Prostate gland (tissue), 2 donors: Measurements from ENCODE around the gene ZSCAN10. TPM values are rescaled to one million over a fixed set of nuclear protein-coding genes. Genes with fewer than 3 reads are reported as not detected.
"Not testable (repeated sequence)": the region's sequence is repeated elsewhere in the genome, so short reads cannot be mapped to it uniquely, and the experiment has no call there.

Experiments
- DNase-seq: peaks from one replicate; pipeline ENCODE4 v3.0.0-alpha.2; 2019; ENCODE audit warnings: low spot score
- H3K27ac ChIP-seq, 2 donors: fragments of 200-600 bp; sonication (generic); 2 replicates each; pipeline ENCODE4 v1.5.1; 2017 to 2019
- H3K27me3 ChIP-seq: fragments of 200-600 bp; sonication (generic); replicated peaks from 2 replicates; pipeline ENCODE4 v1.5.1; 2019; ENCODE audit not compliant: insufficient read depth
- H3K36me3 ChIP-seq, 2 donors: fragments of 200-600 bp; sonication (generic); 1 replicate in 1 of 2; 2 replicates in 1 of 2; pipeline versions ENCODE4 v1.5.1 to v1.8.1; 2017 to 2019
- H3K4me1 ChIP-seq: fragments of 200-600 bp; sonication (generic); replicated peaks from 2 replicates; pipeline ENCODE4 v1.5.1; 2019
- H3K4me3 ChIP-seq, 2 donors: fragments of 200-600 bp; sonication (generic); 2 replicates each; pipeline ENCODE4 v1.5.1; 2017 to 2019
- H3K9me3 ChIP-seq: fragments of 200-600 bp; sonication (generic); 2 replicates; pipeline ENCODE4 v1.5.1; 2017
- CTCF ChIP-seq, 4 experiments: fragments of 200-600 bp in 2 of 4; fragments of 450-650 bp in 2 of 4; sonication (generic) in 2 of 4; IDR thresholded peaks; 1 replicate in 3 of 4; 2 replicates in 1 of 4; pipeline ENCODE4 v1.5.1; 2016 to 2019; ENCODE audit warnings: antibody characterized with exemption in 4 of 4, mild to moderate bottlenecking in 2 of 4, moderate library complexity in 2 of 4
- POLR2A ChIP-seq: fragments of 450-650 bp; IDR thresholded peaks from one replicate; pipeline ENCODE4 v1.6.1; 2016; ENCODE audit warnings: antibody characterized with exemption, mild to moderate bottlenecking
- POLR2AphosphoS5 ChIP-seq: sonication (generic); formaldehyde crosslinking; IDR thresholded peaks from one replicate; pipeline ENCODE4 v1.6.1; 2017; ENCODE audit warnings: antibody characterized with exemption
- WGBS: methylation state at CpG from one replicate; pipeline ENCODE4 v1.1.5; 2018; 5-methylcytosine and 5-hydroxymethylcytosine counted together
- intact Hi-C: fragments of 100-400 bp; cut with DNase I; formaldehyde crosslinking; loops from one replicate; pipeline ENCODE4 v1.14.2; 2022
- total RNA-seq, 2 donors: library from RNA; depleted of rRNA; stranded (reverse); fragments of >200 nt; gene quantifications; one replicate each; pipeline ENCODE4 v1.1.0, GENCODE V29; 2016

Gene ZSCAN10
- total RNA-seq, 2 donors from 2014 or later, result 0.57 TPM; not detected in 1

DNA sequence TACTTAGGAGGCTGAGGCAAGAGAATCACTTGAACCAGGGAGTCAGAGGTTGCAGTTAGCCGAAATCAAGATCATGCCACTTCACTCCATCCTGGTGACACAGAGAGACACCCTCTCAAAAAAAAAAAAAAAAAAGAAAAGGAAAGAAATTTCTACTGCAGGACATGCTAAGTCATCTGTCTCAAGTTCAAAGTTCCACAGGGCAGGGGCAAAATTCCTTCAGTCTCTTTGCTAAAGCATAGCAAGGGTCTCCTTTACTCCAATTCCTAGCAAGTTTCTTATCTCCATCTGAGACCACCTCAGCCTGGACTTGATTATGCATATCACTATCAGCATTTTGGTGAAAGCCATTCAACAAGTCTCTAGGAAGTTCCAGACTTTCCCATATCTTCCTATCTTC lies 14.6 kb downstream of the ZSCAN10 start:
- intact Hi-C loops, result no loop called here
- WGBS, result 79% methylated on average over 1 of the region's 1 CpG
- H3K27me3 ChIP-seq, result no peaks in the 10 kb centered on the region

GRCh38 chr16:3083408-3083807 lies 15.7 kb downstream of the ZSCAN10 start:
- WGBS, result 92% methylated on average over 8 of the region's 8 CpGs
- H3K27ac ChIP-seq, H3K4me1 ChIP-seq, H3K9me3 ChIP-seq, H3K36me3 ChIP-seq, H3K4me3 ChIP-seq, DNase-seq, H3K27me3 ChIP-seq, intact Hi-C loops: not testable (repeated sequence)

More for the DNA sequence above, 14.6 kb downstream of the ZSCAN10 start:
- no peaks in the 10 kb centered on the region for H3K36me3 ChIP-seq
- no peak overlapping the region for H3K4me3 ChIP-seq
- no peak overlapping the region for H3K27ac ChIP-seq
- no peak for DNase-seq
- H3K4me1 ChIP-seq, result no peaks in the 10 kb centered on the region
- no peak for TF ChIP-seq POLR2AphosphoS5
- no peak for TF ChIP-seq CTCF (IDR thresholded peaks at IDR 0.05)
- no peak for TF ChIP-seq POLR2A
- H3K9me3 ChIP-seq, result no peaks in the 10 kb centered on the region

DNA sequence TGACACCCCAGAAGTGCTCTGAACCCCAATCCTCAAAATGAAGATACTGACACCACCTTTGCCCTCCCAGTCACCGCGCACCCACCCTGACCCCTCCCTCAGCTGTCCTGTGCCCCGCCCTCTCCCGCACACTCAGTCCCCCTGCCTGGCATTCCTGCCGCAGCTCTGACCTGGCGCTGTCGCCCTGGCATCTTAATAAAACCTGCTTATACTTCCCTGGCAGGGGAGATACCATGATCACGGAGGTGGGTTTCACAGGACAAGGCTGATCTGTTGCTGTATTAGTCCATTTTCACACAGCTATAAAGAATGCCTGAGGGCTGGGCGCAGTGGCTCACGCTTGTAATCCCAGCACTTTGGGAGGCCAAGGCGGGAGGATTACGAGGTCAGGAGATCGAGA lies 17.1 kb downstream of the ZSCAN10 start:
- WGBS, result 81% methylated on average over 13 of the region's 13 CpGs
- H3K4me1 ChIP-seq, H3K27ac ChIP-seq, intact Hi-C loops, DNase-seq, H3K27me3 ChIP-seq, H3K36me3 ChIP-seq, H3K4me3 ChIP-seq, H3K9me3 ChIP-seq: not testable (repeated sequence)

- 84% methylated on average over 17 of the region's 17 CpGs for WGBS
- Histone ChIP-seq H3K27ac (no peak overlapping the region), H3K36me3 (no peaks in the 10 kb centered on the region), H3K4me3 (no peak overlapping the region), H3K4me1 (no peaks in the 10 kb centered on the region), H3K27me3 (no peaks in the 10 kb centered on the region), H3K9me3 (no peaks in the 10 kb centered on the region)
- intact Hi-C loops, result no loop called here
- no peak for TF ChIP-seq POLR2A
- no peak for TF ChIP-seq POLR2AphosphoS5
- TF ChIP-seq CTCF (IDR thresholded peaks at IDR 0.05), result no peak
- no peak for DNase-seq
Observed at GRCh38 chr16:3080024-3080423, 19.1 kb downstream of the ZSCAN10 start.

DNA sequence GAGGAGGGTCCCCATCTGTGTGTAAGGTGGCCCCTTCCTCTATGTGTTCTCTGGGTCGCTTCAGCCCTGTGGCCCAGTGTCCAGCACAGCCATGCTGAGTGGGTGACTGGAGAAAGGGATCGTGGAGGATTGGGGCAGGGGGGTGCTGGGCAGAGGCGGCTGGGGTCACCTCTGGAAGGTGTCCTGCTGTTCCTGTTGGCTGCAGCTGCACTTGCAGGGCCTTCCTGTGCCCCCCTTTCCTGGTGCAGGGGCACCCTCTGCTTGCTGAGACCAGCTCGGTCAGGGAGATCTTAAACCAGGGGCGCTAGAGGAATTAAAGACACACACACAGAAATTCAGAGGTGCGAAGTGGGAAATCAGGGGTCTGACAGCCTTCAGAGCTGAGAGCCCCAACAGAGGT lies 22.5 kb downstream of the ZSCAN10 start:
- H3K4me1 ChIP-seq, result no peaks in the 10 kb centered on the region
- H3K4me3 ChIP-seq, result no peak overlapping the region
- no peak overlapping the region for H3K27ac ChIP-seq
- TF ChIP-seq CTCF (IDR thresholded peaks at IDR 0.05), result no peak
- no peak for TF ChIP-seq POLR2AphosphoS5
- no peak for TF ChIP-seq POLR2A
- intact Hi-C loops, result no loop called here
- H3K9me3 ChIP-seq, result no peaks in the 10 kb centered on the region
- no peaks in the 10 kb centered on the region for H3K27me3 ChIP-seq
- no peak for DNase-seq
- 71% methylated on average over 6 of the region's 6 CpGs for WGBS
- no peaks in the 10 kb centered on the region for H3K36me3 ChIP-seq

DNA sequence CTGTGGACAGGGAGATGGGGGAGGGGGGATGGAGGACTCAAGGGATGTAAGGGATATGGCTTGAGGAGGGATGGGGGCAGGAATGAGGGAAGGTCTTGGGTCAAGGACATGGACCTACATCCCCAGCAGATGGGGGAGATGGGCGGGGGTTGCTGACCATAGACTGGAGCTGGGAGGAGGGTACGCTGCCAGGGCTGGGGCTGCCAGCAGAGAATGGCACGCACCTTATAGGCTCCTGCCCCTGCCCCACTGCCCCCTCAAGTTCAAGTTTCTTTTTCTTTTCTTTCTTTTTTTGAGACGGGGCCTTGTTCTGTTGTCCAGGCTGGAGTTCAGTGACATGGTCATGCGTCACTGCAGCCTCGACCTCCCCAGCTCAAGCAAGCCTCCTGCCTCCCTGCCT lies 23.1 kb downstream of the ZSCAN10 start:
- 90% methylated on average over 6 of the region's 6 CpGs for whole genome bisulfite sequencing
- DNase-seq, H3K9me3 ChIP-seq, H3K36me3 ChIP-seq, H3K4me3 ChIP-seq, H3K4me1 ChIP-seq, H3K27ac ChIP-seq, intact Hi-C loops, H3K27me3 ChIP-seq: not testable (repeated sequence)

- Histone ChIP-seq H3K4me1 (no peaks in the 10 kb centered on the region), H3K27ac (no peak overlapping the region), H3K27me3 (no peaks in the 10 kb centered on the region), H3K9me3 (no peaks in the 10 kb centered on the region), H3K36me3 (no peaks in the 10 kb centered on the region), H3K4me3 (no peak overlapping the region)
- intact Hi-C loops, result no loop called here
- 41% methylated on average over 10 of the region's 10 CpGs for WGBS
- TF ChIP-seq POLR2A, result no peak
- no peak for TF ChIP-seq POLR2AphosphoS5
- TF ChIP-seq CTCF (IDR thresholded peaks at IDR 0.05), result no peak
- DNase-seq, result no peak
Observed at GRCh38 chr16:3075523-3075915, 23.6 kb downstream of the ZSCAN10 start.
